ENCODE measurements around the gene KHDC1.
"Not testable (repeated sequence)": the region's sequence is repeated elsewhere in the genome, so short reads cannot be mapped to it uniquely, and the experiment has no call there.

Gene KHDC1, protein sequence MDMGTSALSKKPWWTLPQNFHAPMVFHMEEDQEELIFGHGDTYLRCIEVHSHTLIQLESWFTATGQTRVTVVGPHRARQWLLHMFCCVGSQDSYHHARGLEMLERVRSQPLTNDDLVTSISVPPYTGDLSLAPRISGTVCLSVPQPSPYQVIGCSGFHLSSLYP

DNA sequence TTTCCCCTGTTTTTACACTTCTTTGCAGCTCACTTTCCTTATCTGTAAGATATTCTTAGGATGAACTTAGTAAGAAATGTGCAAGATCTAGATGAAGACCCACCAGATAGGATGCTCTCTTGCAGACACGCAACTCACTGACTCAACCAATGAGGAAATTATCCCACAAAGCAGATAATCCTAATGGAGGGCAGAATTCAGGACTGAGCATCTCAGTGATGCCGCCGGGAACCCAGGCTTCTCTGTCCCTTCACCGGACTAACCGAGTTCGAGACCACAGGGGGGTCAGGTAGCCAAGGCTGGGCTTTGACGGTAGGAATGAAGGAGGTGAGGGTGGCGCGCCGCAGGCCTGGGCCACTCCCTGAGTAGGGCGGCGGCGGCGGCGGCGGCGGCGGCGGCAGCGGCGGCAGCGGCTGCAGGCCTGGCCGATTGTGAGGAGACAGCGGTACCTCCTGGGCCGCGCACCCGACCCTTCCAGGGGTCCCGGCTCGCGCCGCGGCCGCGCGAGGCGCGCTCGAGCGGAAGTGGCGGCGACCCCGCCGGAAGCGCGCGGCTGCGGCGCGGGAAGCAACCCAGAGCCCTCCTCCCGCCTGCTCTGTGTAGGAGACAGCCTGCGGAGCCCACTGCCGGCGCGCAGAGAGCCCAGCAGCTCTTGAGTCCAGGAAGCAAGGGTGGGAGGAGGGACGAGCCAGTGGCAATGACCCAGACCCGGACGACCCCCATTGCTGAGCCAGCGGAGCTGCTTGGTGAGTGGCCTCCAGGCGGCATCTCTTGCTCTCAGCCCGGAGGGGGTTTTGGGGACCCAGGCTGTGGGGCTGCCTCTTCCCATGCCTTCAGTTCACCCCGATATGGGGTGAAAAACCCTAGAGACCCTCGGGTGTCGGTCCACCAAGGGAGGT, at the start of gene KHDC1:
KHDC1 (minus strand) TSS at position 526 of the 899 bp plus-strand sequence. CDS start 20,679 bp downstream, outside the sequence.
- peak within 1 kb of the TSS; percentile 61 for H3K4me3 ChIP-seq (ENCODE audit: low read length)
- no peaks in the 10 kb centered on the region for H3K9me3 ChIP-seq (ENCODE audit: control insufficient read depth, low read length)
- peak within 1 kb of the TSS; percentile 69 for H3K9ac ChIP-seq (ENCODE audit: low read length)
- no peaks in the 10 kb centered on the region for H3K36me3 ChIP-seq (ENCODE audit: control insufficient read depth, insufficient read depth, low read length)
- H3K27me3 ChIP-seq (ENCODE audit: control insufficient read depth, insufficient read depth, low read length) = no peaks in the 10 kb centered on the region
- peaks cover 9% of the 10 kb centered on the region for H3K4me1 ChIP-seq (ENCODE audit: control insufficient read depth, insufficient read depth, low read length)

DNA sequence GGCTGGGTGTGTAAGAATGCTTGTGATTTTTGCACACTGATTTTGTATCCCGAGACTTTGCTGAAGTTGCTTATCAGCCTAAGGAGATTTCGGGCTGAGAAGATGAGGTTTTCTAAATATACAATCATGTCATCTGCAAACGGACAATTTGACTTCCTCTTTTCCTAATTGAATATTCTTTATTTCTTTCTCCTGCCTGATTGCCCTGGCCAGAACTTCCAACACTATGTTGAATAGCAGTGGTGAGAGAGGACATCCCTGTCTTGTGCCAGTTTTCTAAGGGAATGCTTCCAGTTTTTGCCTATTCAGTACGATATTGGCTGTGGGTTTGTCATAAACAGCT, 47.5 kb upstream of the KHDC1 start:
- not testable (repeated sequence) for H3K4me1 ChIP-seq (ENCODE audit: control insufficient read depth, insufficient read depth, low read length); H3K9me3 ChIP-seq (ENCODE audit: control insufficient read depth, low read length); H3K36me3 ChIP-seq (ENCODE audit: control insufficient read depth, insufficient read depth, low read length)
- Histone ChIP-seq H3K9ac (ENCODE audit: low read length) (peak overlapping the region; percentile 72), H3K27me3 (ENCODE audit: control insufficient read depth, insufficient read depth, low read length) (peaks cover 10% of the 10 kb centered on the region), H3K4me3 (ENCODE audit: low read length) (peak overlapping the region; percentile 57)

DNA sequence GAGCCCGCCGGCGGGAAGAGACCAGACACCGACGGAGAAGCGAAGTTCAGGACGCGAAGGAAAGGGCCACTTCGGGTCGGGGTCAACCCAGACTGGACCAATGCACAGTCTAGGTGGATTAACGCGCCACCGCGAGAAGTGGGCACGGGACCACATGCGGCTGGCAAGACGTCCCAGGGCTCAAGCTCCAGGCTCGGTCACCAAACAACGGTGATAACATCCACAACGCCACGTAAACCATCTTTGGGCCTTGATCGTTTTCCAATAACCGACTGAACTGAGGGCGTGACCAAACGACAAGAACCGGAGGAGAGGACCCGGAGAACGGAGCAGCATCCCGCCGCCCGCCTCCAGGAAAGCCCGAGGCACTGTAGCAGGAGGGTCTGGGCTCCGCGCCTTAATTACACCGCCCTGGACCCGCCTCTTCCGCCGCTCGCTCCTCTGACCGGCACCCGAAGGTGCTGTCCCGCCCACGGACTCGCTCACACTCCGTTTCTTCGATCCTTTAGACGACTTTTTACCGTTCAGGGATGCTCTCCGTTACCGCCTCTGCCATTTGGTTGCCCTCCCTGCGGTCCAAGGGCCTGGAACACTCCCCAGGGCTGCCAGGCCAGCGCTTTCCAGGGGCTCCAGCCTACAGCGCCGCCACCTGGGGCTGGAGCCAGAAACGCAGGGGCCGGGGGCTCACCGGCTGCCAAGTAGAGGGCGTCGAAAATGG, 46.9 kb upstream of the KHDC1 start:
- peak overlapping the region; percentile 72 for H3K9ac ChIP-seq (ENCODE audit: low read length)
- peaks cover 5% of the 10 kb centered on the region for H3K27me3 ChIP-seq (ENCODE audit: control insufficient read depth, insufficient read depth, low read length)
- H3K9me3 ChIP-seq (ENCODE audit: control insufficient read depth, low read length) = no peaks in the 10 kb centered on the region
- peaks cover 9% of the 10 kb centered on the region for H3K4me1 ChIP-seq (ENCODE audit: control insufficient read depth, insufficient read depth, low read length)
- H3K4me3 ChIP-seq (ENCODE audit: low read length) = peak overlapping the region; percentile 57
- no peaks in the 10 kb centered on the region for H3K36me3 ChIP-seq (ENCODE audit: control insufficient read depth, insufficient read depth, low read length)

DNA sequence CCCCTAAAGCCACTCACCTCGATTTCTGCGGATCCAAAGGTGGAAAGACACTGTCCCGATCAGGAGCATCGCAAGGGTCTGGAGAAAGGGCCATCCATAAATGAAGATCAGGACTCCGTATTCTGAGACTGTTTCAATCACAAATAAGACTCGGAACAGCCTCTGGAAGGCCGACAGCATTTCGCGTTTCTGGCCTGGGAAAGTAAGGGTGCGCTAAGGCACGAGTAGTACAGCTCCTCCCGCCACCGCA, 46.5 kb upstream of the KHDC1 start:
- Histone ChIP-seq H3K36me3 (ENCODE audit: control insufficient read depth, insufficient read depth, low read length) (no peaks in the 10 kb centered on the region), H3K27me3 (ENCODE audit: control insufficient read depth, insufficient read depth, low read length) (peaks cover under 1% of the 10 kb centered on the region), H3K4me1 (ENCODE audit: control insufficient read depth, insufficient read depth, low read length) (peaks cover 9% of the 10 kb centered on the region), H3K9me3 (ENCODE audit: control insufficient read depth, low read length) (no peaks in the 10 kb centered on the region), H3K4me3 (ENCODE audit: low read length) (peak overlapping the region; percentile 57), H3K9ac (ENCODE audit: low read length) (peak overlapping the region; percentile 72)

DNA sequence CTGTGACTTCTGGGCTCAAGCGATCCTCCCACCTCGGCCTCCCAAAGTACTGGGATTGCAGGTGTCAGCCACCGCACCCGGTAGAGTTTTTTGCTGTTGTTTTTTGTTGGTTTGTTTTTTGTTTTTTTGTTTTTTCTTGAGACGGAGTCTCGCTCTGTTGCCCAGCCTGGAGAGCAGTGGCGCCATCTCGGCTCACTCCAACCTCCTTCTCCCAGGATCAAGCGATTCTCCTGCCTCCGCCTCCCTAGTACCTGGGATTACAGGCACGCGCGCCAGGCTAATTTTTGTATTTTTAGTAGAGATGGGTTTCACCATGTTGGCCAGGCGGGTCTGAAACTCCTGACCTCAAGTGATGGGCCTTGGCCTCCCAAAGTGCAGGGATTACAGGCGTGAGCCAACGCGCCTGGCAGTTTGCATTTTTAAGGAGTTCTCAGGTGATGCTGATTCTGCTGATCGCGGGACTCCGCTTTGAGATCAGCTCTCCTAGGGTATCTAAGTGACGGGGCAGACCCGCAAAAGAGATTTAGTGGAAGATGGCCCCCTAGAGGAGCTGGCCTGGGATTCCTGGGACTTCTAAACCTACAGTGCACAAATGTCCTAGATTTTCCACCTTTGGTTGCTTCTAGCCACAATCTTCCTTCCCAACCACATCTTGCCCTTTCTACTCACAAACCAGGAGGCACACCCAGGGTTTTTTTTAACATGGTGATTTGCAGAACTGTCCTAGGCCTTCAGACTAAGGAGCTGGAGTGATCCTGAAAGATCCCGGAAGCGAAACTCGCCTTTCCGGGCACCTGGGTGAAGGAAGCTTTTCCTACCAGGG, 45.9 kb upstream of the KHDC1 start:
- Histone ChIP-seq H3K4me1 (ENCODE audit: control insufficient read depth, insufficient read depth, low read length) (peaks cover 9% of the 10 kb centered on the region), H3K4me3 (ENCODE audit: low read length) (peak overlapping the region; percentile 57), H3K27me3 (ENCODE audit: control insufficient read depth, insufficient read depth, low read length) (no peaks in the 10 kb centered on the region), H3K9ac (ENCODE audit: low read length) (peak overlapping the region; percentile 72), H3K36me3 (ENCODE audit: control insufficient read depth, insufficient read depth, low read length) (no peaks in the 10 kb centered on the region), H3K9me3 (ENCODE audit: control insufficient read depth, low read length) (no peaks in the 10 kb centered on the region)

DNA sequence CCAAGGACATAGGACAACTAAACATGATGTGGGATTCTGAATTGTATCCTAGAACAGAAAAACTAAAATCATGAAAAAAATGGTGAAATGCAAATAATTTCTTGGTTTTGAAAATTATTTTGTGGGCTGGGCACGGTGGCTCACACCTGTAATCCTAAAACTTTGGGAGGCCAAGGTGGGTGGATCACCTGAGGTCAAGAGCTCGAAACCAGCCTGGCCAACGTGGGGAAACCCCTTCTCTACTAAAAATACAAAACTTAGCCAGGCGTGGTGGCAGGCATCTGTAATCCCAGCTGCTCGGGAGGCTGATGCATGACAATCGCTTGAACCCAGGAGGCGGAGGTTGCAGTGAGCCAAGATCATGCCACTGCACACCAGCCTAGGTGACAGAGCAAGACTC, 40.8 kb upstream of the KHDC1 start:
- H3K9me3 ChIP-seq (ENCODE audit: control insufficient read depth, low read length); H3K36me3 ChIP-seq (ENCODE audit: control insufficient read depth, insufficient read depth, low read length); H3K27me3 ChIP-seq (ENCODE audit: control insufficient read depth, insufficient read depth, low read length); H3K9ac ChIP-seq (ENCODE audit: low read length); H3K4me1 ChIP-seq (ENCODE audit: control insufficient read depth, insufficient read depth, low read length); H3K4me3 ChIP-seq (ENCODE audit: low read length): not testable (repeated sequence)

- no peaks in the 10 kb centered on the region for H3K9me3 ChIP-seq (ENCODE audit: control insufficient read depth, low read length)
- no peak overlapping the region for H3K9ac ChIP-seq (ENCODE audit: low read length)
- H3K36me3 ChIP-seq (ENCODE audit: control insufficient read depth, insufficient read depth, low read length) = no peaks in the 10 kb centered on the region
- no peaks in the 10 kb centered on the region for H3K27me3 ChIP-seq (ENCODE audit: control insufficient read depth, insufficient read depth, low read length)
- H3K4me1 ChIP-seq (ENCODE audit: control insufficient read depth, insufficient read depth, low read length) = no peaks in the 10 kb centered on the region
- H3K4me3 ChIP-seq (ENCODE audit: low read length) = no peak overlapping the region
Observed at GRCh38 chr6:73302339-73302738, 39.3 kb upstream of the KHDC1 start.

- Histone ChIP-seq H3K27me3 (ENCODE audit: control insufficient read depth, insufficient read depth, low read length) (no peaks in the 10 kb centered on the region), H3K4me3 (ENCODE audit: low read length) (no peak overlapping the region), H3K9ac (ENCODE audit: low read length) (no peak overlapping the region), H3K9me3 (ENCODE audit: control insufficient read depth, low read length) (no peaks in the 10 kb centered on the region), H3K4me1 (ENCODE audit: control insufficient read depth, insufficient read depth, low read length) (no peaks in the 10 kb centered on the region), H3K36me3 (ENCODE audit: control insufficient read depth, insufficient read depth, low read length) (no peaks in the 10 kb centered on the region)
Observed at GRCh38 chr6:73299151-73299971, 36.4 kb upstream of the KHDC1 start.

GRCh38 chr6:73293331-73293730, 30.3 kb upstream of the KHDC1 start:
- no peaks in the 10 kb centered on the region for H3K4me1 ChIP-seq (ENCODE audit: control insufficient read depth, insufficient read depth, low read length)
- no peak overlapping the region for H3K9ac ChIP-seq (ENCODE audit: low read length)
- H3K4me3 ChIP-seq (ENCODE audit: low read length) = no peak overlapping the region
- no peaks in the 10 kb centered on the region for H3K36me3 ChIP-seq (ENCODE audit: control insufficient read depth, insufficient read depth, low read length)
- no peaks in the 10 kb centered on the region for H3K9me3 ChIP-seq (ENCODE audit: control insufficient read depth, low read length)
- H3K27me3 ChIP-seq (ENCODE audit: control insufficient read depth, insufficient read depth, low read length) = no peaks in the 10 kb centered on the region

- H3K36me3 ChIP-seq (ENCODE audit: control insufficient read depth, insufficient read depth, low read length) = no peaks in the 10 kb centered on the region
- no peak overlapping the region for H3K9ac ChIP-seq (ENCODE audit: low read length)
- no peak overlapping the region for H3K4me3 ChIP-seq (ENCODE audit: low read length)
- H3K4me1 ChIP-seq (ENCODE audit: control insufficient read depth, insufficient read depth, low read length) = no peaks in the 10 kb centered on the region
- no peaks in the 10 kb centered on the region for H3K9me3 ChIP-seq (ENCODE audit: control insufficient read depth, low read length)
- H3K27me3 ChIP-seq (ENCODE audit: control insufficient read depth, insufficient read depth, low read length) = no peaks in the 10 kb centered on the region
Observed at GRCh38 chr6:73290435-73290834, 27.4 kb upstream of the KHDC1 start.

DNA sequence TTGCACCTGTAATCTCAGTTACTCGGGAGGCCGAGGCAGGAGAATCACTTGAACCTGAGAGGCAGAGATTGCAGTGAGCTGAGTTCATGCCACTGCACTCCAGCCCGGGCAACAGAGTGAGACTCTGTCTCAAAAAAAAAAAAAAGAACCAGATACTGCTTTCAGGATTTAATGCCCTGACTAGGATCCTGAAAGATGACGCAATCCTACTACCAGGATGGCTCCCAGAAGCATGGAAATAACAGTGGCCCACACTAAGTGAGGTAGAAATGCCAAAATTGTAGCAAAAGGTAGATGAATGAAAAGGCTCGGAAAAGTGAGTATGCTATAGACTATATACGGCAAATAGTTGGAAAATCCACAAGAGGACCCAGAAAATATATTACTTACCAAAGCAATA, 23.8 kb upstream of the KHDC1 start:
- Histone ChIP-seq H3K9ac (ENCODE audit: low read length) (no peak overlapping the region), H3K4me1 (ENCODE audit: control insufficient read depth, insufficient read depth, low read length) (peaks cover 5% of the 10 kb centered on the region), H3K4me3 (ENCODE audit: low read length) (no peak overlapping the region), H3K36me3 (ENCODE audit: control insufficient read depth, insufficient read depth, low read length) (no peaks in the 10 kb centered on the region), H3K27me3 (ENCODE audit: control insufficient read depth, insufficient read depth, low read length) (no peaks in the 10 kb centered on the region), H3K9me3 (ENCODE audit: control insufficient read depth, low read length) (no peaks in the 10 kb centered on the region)

Data from mucosa of stomach (tissue), 1 donor.